ENCODE data around the gene GNPTG. TPM values are rescaled to one million over a fixed set of nuclear protein-coding genes. Genes with fewer than 3 reads are reported as not detected.

GNPTG gene
- total and polyA plus RNA-seq, 2 of the 8 experiments (the other 6 are each of a cell fraction or from before 2014, with no cell fraction given): 26.2 to 51.2 TPM

GRCh38 chr16:1326391-1326790 lies 25.3 kb upstream of the GNPTG start (continued):
- TF ChIP-seq, protein P1, sequence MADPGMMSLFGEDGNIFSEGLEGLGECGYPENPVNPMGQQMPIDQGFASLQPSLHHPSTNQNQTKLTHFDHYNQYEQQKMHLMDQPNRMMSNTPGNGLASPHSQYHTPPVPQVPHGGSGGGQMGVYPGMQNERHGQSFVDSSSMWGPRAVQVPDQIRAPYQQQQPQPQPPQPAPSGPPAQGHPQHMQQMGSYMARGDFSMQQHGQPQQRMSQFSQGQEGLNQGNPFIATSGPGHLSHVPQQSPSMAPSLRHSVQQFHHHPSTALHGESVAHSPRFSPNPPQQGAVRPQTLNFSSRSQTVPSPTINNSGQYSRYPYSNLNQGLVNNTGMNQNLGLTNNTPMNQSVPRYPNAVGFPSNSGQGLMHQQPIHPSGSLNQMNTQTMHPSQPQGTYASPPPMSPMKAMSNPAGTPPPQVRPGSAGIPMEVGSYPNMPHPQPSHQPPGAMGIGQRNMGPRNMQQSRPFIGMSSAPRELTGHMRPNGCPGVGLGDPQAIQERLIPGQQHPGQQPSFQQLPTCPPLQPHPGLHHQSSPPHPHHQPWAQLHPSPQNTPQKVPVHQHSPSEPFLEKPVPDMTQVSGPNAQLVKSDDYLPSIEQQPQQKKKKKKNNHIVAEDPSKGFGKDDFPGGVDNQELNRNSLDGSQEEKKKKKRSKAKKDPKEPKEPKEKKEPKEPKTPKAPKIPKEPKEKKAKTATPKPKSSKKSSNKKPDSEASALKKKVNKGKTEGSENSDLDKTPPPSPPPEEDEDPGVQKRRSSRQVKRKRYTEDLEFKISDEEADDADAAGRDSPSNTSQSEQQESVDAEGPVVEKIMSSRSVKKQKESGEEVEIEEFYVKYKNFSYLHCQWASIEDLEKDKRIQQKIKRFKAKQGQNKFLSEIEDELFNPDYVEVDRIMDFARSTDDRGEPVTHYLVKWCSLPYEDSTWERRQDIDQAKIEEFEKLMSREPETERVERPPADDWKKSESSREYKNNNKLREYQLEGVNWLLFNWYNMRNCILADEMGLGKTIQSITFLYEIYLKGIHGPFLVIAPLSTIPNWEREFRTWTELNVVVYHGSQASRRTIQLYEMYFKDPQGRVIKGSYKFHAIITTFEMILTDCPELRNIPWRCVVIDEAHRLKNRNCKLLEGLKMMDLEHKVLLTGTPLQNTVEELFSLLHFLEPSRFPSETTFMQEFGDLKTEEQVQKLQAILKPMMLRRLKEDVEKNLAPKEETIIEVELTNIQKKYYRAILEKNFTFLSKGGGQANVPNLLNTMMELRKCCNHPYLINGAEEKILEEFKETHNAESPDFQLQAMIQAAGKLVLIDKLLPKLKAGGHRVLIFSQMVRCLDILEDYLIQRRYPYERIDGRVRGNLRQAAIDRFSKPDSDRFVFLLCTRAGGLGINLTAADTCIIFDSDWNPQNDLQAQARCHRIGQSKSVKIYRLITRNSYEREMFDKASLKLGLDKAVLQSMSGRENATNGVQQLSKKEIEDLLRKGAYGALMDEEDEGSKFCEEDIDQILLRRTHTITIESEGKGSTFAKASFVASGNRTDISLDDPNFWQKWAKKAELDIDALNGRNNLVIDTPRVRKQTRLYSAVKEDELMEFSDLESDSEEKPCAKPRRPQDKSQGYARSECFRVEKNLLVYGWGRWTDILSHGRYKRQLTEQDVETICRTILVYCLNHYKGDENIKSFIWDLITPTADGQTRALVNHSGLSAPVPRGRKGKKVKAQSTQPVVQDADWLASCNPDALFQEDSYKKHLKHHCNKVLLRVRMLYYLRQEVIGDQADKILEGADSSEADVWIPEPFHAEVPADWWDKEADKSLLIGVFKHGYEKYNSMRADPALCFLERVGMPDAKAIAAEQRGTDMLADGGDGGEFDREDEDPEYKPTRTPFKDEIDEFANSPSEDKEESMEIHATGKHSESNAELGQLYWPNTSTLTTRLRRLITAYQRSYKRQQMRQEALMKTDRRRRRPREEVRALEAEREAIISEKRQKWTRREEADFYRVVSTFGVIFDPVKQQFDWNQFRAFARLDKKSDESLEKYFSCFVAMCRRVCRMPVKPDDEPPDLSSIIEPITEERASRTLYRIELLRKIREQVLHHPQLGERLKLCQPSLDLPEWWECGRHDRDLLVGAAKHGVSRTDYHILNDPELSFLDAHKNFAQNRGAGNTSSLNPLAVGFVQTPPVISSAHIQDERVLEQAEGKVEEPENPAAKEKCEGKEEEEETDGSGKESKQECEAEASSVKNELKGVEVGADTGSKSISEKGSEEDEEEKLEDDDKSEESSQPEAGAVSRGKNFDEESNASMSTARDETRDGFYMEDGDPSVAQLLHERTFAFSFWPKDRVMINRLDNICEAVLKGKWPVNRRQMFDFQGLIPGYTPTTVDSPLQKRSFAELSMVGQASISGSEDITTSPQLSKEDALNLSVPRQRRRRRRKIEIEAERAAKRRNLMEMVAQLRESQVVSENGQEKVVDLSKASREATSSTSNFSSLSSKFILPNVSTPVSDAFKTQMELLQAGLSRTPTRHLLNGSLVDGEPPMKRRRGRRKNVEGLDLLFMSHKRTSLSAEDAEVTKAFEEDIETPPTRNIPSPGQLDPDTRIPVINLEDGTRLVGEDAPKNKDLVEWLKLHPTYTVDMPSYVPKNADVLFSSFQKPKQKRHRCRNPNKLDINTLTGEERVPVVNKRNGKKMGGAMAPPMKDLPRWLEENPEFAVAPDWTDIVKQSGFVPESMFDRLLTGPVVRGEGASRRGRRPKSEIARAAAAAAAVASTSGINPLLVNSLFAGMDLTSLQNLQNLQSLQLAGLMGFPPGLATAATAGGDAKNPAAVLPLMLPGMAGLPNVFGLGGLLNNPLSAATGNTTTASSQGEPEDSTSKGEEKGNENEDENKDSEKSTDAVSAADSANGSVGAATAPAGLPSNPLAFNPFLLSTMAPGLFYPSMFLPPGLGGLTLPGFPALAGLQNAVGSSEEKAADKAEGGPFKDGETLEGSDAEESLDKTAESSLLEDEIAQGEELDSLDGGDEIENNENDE (IDR thresholded peaks at IDR 0.05; ENCODE audit: insufficient replicate concordance, low read length): no peak
- TF ChIP-seq SIX5 (IDR thresholded peaks at IDR 0.05; ENCODE audit: low read depth, low read length) (no peak), CBX8 (IDR thresholded peaks at IDR 0.05; ENCODE audit: borderline replicate concordance, low read depth, low read length) (no peak), HDAC6 (IDR thresholded peaks at IDR 0.05; ENCODE audit: low read depth, low read length) (no peak), JUND (IDR thresholded peaks at IDR 0.05; ENCODE audit: low read length) (no peak), YY1 (IDR thresholded peaks at IDR 0.05; ENCODE audit: low read depth, low read length) (no peak), CBX5 (IDR thresholded peaks at IDR 0.05; ENCODE audit: low read depth, low read length) (no peak), BRCA1 (IDR thresholded peaks at IDR 0.05; ENCODE audit: low read depth, low read length) (no peak), TAF7 (optimal IDR thresholded peaks at IDR 0.05; ENCODE audit: borderline replicate concordance, low read depth, low read length) (no peak)
